Endothelial cell of umbilical vein (primary cell): ENCODE data around the gene TBX19. TPM values are rescaled to one million over a fixed set of nuclear protein-coding genes. Genes with fewer than 3 reads are reported as not detected.

ENCODE experiments used
- BruUV-seq: library from RNA; stranded (reverse); fragments of 400-500 nt; replicated peaks from 2 replicates; lab custom pipeline; 2021; lab: Mats Ljungman, UMichigan
- CTCF ChIA-PET: fragments of 300-600, 350-600 bp; sonication (Branson Sonifier 250); formaldehyde crosslinking; loops from one replicate; lab custom pipeline; 2021; ENCODE audit warnings: antibody characterized with exemption, inconsistent platforms; lab: Charles Lee
- POLR2A ChIA-PET: fragments of 300-600, 350-600 bp; sonication (Branson Sonifier 250); formaldehyde crosslinking; loops from one replicate; lab custom pipeline; 2021; ENCODE audit warnings: antibody characterized with exemption, inconsistent platforms; lab: Charles Lee
- DNase-seq: peaks from one replicate; pipeline ENCODE4 v3.0.0-alpha.2; 2011; ENCODE audit warnings: low read depth, low spot score
- FAIRE-seq: peaks from 2 replicates; lab custom pipeline; 2011; peaks lifted over from hg19 to GRCh38; lab: Jason Lieb, UNC
- H2AFZ ChIP-seq: 2 replicates; pipeline ENCODE4 v1.6.0; 2012; ENCODE audit warnings: low read depth, low read length, control low read depth, inconsistent platforms
- H3K27ac ChIP-seq: 2 replicates; pipeline ENCODE4 v1.5.1; 2011; ENCODE audit warnings: low read depth, mild to moderate bottlenecking, control low read depth, low read length, moderate library complexity; ENCODE audit not compliant: insufficient read depth
- H3K27me3 ChIP-seq, 2 experiments: 2 replicates each; pipeline versions ENCODE4 v1.6.0 to v1.6.1; 2011; ENCODE audit warnings: low read length in 2 of 2, mixed read lengths in 1 of 2; ENCODE audit not compliant: control insufficient read depth in 2 of 2, insufficient read depth in 2 of 2
- H3K36me3 ChIP-seq, 2 experiments: 2 replicates in 1 of 2; 3 replicates in 1 of 2; pipeline ENCODE4 v1.5.1; 2011; ENCODE audit warnings: low read length in 2 of 2, mild to moderate bottlenecking in 1 of 2, moderate library complexity in 1 of 2; ENCODE audit not compliant: control insufficient read depth in 2 of 2, insufficient read depth in 2 of 2; ENCODE audit errors: extremely low read depth in 1 of 2
- H3K4me1 ChIP-seq: 3 replicates; pipeline ENCODE4 v1.5.1; 2011; ENCODE audit warnings: mild to moderate bottlenecking, low read length; ENCODE audit not compliant: control insufficient read depth, insufficient read depth; ENCODE audit errors: extremely low read depth
- H3K4me2 ChIP-seq: 2 replicates; pipeline ENCODE4 v1.6.1; 2011; ENCODE audit warnings: low read length, control low read depth, mixed read lengths; ENCODE audit not compliant: insufficient read depth
- H3K4me3 ChIP-seq, 3 experiments: fragments of 200-600 bp in 1 of 3; sonication (generic), shearing (Covaris generic) in 1 of 3; replicated peaks in 1 of 3; 2 replicates each; pipeline ENCODE4 v1.5.1; 2011 to 2016; ENCODE audit warnings: control low read depth in 3 of 3, low read length in 3 of 3, mild to moderate bottlenecking in 2 of 3, inconsistent platforms in 1 of 3, low read depth in 1 of 3, moderate library complexity in 1 of 3; ENCODE audit not compliant: insufficient read depth in 1 of 3
- H3K79me2 ChIP-seq: 2 replicates; pipeline ENCODE4 v1.6.0; 2012; ENCODE audit warnings: low read length, inconsistent platforms; ENCODE audit not compliant: control insufficient read depth, insufficient read depth
- H3K9ac ChIP-seq: replicated peaks from 2 replicates; pipeline ENCODE3; 2011; ENCODE audit warnings: low read length, control low read depth; ENCODE audit not compliant: insufficient read depth; ENCODE audit errors: extremely low read depth
- H3K9me1 ChIP-seq: replicated peaks from 3 replicates; pipeline ENCODE4 v1.6.0; 2011; ENCODE audit warnings: mild to moderate bottlenecking, low read length; ENCODE audit not compliant: control insufficient read depth, insufficient read depth; ENCODE audit errors: extremely low read depth
- H3K9me3 ChIP-seq: replicated peaks from 2 replicates; pipeline ENCODE4 v1.5.1; 2012; ENCODE audit warnings: low read length, inconsistent platforms; ENCODE audit not compliant: control insufficient read depth, insufficient read depth
- H4K20me1 ChIP-seq: replicated peaks from 2 replicates; pipeline ENCODE3; 2011; ENCODE audit warnings: mild to moderate bottlenecking, low read length; ENCODE audit not compliant: control insufficient read depth, insufficient read depth; ENCODE audit errors: extremely low read depth
- CTCF ChIP-seq, 2 donors: IDR thresholded peaks; 1 replicate in 1 of 2; 2 replicates in 1 of 2; pipeline ENCODE4 v1.5.1; 2011; ENCODE audit warnings: low read length in 2 of 2, mild to moderate bottlenecking in 2 of 2, moderate library complexity in 2 of 2, control low read depth in 1 of 2, inconsistent platforms in 1 of 2, low read depth in 1 of 2; ENCODE audit not compliant: insufficient read depth in 1 of 2; ENCODE audit errors: extremely low read depth in 1 of 2
- EZH2 ChIP-seq: IDR thresholded peaks from 2 replicates; pipeline ENCODE4 v1.6.1; 2012; ENCODE audit warnings: borderline replicate concordance, low read depth, mild to moderate bottlenecking, moderate library complexity, low read length, inconsistent platforms; ENCODE audit not compliant: severe bottlenecking
- FOS ChIP-seq: IDR thresholded peaks from 2 replicates; pipeline ENCODE4 v1.6.1; 2011; ENCODE audit warnings: mild to moderate bottlenecking, low read length, moderate library complexity, borderline replicate concordance; ENCODE audit not compliant: insufficient read depth
- GATA2 ChIP-seq: IDR thresholded peaks from 2 replicates; pipeline ENCODE4 v1.7.0; 2011; ENCODE audit warnings: low read depth, mild to moderate bottlenecking, moderate library complexity, mixed read lengths, low read length; ENCODE audit not compliant: insufficient read length, insufficient read depth
- JUN ChIP-seq: IDR thresholded peaks from 2 replicates; pipeline ENCODE4 v1.6.1; 2011; ENCODE audit warnings: borderline replicate concordance, low read depth; ENCODE audit not compliant: insufficient read length, insufficient read depth
- MAX ChIP-seq: IDR thresholded peaks from 2 replicates; pipeline ENCODE4 v1.6.1; 2011; ENCODE audit not compliant: insufficient read depth, insufficient read length
- MYC ChIP-seq: IDR thresholded peaks from one replicate; pipeline ENCODE4 v1.6.1; 2011; ENCODE audit warnings: mild to moderate bottlenecking, low read depth, low read length
- POLR2A ChIP-seq: IDR thresholded peaks from 2 replicates; pipeline ENCODE4 v1.6.1; 2012; ENCODE audit warnings: low read depth, mild to moderate bottlenecking, control low read depth, low read length
- POLR2AphosphoS5 ChIP-seq: IDR thresholded peaks from 2 replicates; pipeline ENCODE4 v1.6.1; 2012; ENCODE audit warnings: low read depth, mild to moderate bottlenecking, control low read depth, low read length, moderate library complexity; ENCODE audit not compliant: insufficient read depth
- dilution Hi-C: fragments of 300-500 bp; cut with MboI; formaldehyde crosslinking; loops from one replicate; pipeline ENCODE4 v1.15.0; 2019; ENCODE audit warnings: low sequenced_read_pairs; ENCODE audit not compliant: extremely low pct_ligation_motif_present
- intact Hi-C: fragments of 100-400 bp; cut with micrococcal nuclease; formaldehyde crosslinking; loops from one replicate; pipeline ENCODE4 v1.10.0; 2022
- polyA plus RNA-seq, 4 experiments: library from polyadenylated mRNA; depleted of rRNA in 3 of 4; stranded (reverse) in 3 of 4; unstranded in 1 of 4; fragments of >200 nt; gene quantifications; 2 replicates each; pipeline versions ENCODE4 v1.2.1 to v1.2.3, GENCODE V29; 2011 to 2012; ENCODE audit warnings: missing spikeins in 1 of 4
- total RNA-seq: library from RNA; stranded (reverse); gene quantifications from 2 replicates; pipeline ENCODE4 v1.2.3, GENCODE V29; 2021

The TBX19 gene
- total and polyA plus RNA-seq, 2 donors (not counting 3 experiments of a cell fraction or from before 2014, with no cell fraction given), result 2.3 to 2.8 TPM

- Histone ChIP-seq H3K9me1 (no peaks in the 10 kb centered on the region), H3K4me1 (no peaks in the 10 kb centered on the region), H3K4me3 (no peak overlapping the region), H3K36me3 (no peaks in the 10 kb centered on the region), H3K9me3 (no peaks in the 10 kb centered on the region), H3K79me2 (no peaks in the 10 kb centered on the region), H3K9ac (no peak overlapping the region), H3K27ac (no peak overlapping the region), H3K27me3 (no peaks in the 10 kb centered on the region), H4K20me1 (no peaks in the 10 kb centered on the region), H3K4me2 (no peak overlapping the region), H2AFZ (no peak overlapping the region)
- ChIA-PET CTCF (interaction anchor here (0.8 to 2.7 kb wide), 4 partner anchors 9 to 99 kb away, joined by 3 to 24 read pairs (median 6); no protein-coding TSS in a partner anchor), POLR2A (no interaction called here)
- BruUV-seq, result no TSS peak
- FAIRE-seq, result no peak
- intact Hi-C loops, result no loop called here
- TF ChIP-seq GATA2, result no peak
- no peak for TF ChIP-seq JUN
- TF ChIP-seq POLR2AphosphoS5, result no peak
- no peak for TF ChIP-seq MYC
- no peak for TF ChIP-seq EZH2
- no peak for TF ChIP-seq FOS
- TF ChIP-seq POLR2A, result no peak
- no peak for TF ChIP-seq CTCF (IDR thresholded peaks at IDR 0.05; ENCODE audit: extremely low read depth in 1 of 2, insufficient read depth in 1 of 2, low read depth in 1 of 2, low read length in 2 of 2)
- no peak for TF ChIP-seq MAX
- dilution Hi-C loops, result no loop called here
- DNase-seq, result no peak
Measured at GRCh38 chr1:168333562-168334276, 53.0 kb downstream of the TBX19 start.
